Endometrial microvascular endothelial cells (primary cell): ENCODE data around the gene RPS6KA2. TPM values are rescaled to one million over a fixed set of nuclear protein-coding genes. Genes with fewer than 3 reads are reported as not detected.

Experiments used
- in situ Hi-C: cut with HindIII; loops from 2 replicates; pipeline ENCODE4 v1.10.0; 2017; ENCODE audit warnings: low sequenced_read_pairs, low pct_unique_long_range_greater_than_20kb; ENCODE audit errors: inconsistent ontology term
- total RNA-seq: library from RNA; depleted of rRNA; stranded (reverse); fragments of >200 nt; gene quantifications from one replicate; pipeline ENCODE4 v1.2.3, GENCODE V29; 2015; ENCODE audit errors: inconsistent ontology term

Gene RPS6KA2
- total RNA-seq, 1 donor from 2014 or later = 35.5 TPM

DNA sequence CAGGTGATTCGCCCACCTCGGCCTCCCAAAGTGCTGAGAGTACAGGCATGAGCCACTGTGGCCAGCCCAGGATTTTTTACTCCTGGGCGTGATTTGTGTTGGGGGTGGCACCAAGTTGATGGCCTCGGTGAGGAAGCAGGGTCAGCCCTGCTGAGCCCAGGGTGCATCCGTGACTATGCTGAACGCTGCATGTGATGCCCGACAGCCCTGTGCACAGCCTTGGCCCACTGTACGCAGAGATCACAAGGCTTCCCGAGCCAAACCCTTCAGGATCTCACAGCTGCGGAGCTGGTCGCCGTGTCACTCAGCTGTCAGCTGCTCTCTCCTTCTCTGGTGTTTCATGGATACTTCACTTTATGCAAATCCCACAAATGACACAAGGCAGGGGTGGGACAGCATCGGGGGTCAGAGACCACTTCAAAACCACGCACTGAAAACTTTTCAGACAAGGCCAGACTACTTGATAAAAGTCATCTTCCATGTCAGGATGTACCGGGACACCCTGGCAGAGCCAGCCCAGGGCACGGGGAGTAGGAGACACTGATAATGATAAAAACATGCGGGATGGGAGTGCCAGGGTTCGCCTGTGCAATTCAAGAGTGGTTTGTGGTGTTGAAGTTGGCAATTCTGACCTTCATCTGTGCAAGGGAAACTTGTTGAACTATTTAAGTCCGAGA, 31.2 kb upstream of the RPS6KA2 start:
- in situ Hi-C loops = no loop called here

- in situ Hi-C loops = no loop called here
Observed at GRCh38 chr6:166657531-166657930, 30.5 kb upstream of the RPS6KA2 start.

GRCh38 chr6:166656230-166657151, 29.4 kb upstream of the RPS6KA2 start:
- in situ Hi-C loops = no loop called here

DNA sequence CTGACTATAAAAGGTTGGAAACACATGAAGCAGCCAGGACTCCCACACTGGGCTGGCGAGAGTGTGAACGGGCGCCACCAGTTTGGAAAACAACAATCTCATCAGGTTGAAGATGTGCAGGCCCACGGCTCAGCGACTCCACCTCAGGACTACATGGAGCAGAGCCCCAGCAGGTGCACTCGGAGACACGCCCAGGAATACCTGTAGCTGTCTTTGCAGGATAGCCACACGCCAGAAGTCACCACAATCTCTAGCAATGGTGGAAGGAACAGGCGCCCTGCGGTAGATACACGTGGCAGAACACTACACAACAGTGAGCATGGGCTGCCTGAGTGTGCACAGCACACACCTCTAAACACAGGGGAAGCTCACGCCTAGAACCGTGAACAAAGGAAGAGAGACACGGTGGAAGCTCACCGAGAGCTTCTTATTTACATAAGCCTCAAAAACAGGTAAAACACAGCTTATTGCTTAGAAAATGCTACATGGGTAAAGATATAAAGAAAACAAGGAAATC, 28.7 kb upstream of the RPS6KA2 start:
- in situ Hi-C loops = no loop called here

DNA sequence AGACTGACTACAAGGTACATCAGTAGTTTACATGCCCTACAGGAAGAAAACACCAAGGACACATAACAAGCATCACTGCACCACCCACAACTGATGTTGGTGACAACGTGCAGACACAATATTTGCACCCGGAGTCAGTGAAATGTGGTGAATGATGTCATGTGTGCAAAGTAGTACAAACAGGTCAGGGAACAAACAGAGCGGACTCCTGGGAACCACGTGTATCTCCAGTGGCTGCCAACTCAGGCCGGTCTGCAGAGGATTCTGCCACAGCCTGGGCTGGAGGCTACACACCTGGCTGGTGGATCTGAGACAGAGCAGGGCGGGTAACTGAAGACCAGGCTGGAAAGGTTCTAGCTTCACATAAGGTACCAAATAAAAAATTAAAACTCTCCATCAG, 28.2 kb upstream of the RPS6KA2 start:
- in situ Hi-C loops = no loop called here

DNA sequence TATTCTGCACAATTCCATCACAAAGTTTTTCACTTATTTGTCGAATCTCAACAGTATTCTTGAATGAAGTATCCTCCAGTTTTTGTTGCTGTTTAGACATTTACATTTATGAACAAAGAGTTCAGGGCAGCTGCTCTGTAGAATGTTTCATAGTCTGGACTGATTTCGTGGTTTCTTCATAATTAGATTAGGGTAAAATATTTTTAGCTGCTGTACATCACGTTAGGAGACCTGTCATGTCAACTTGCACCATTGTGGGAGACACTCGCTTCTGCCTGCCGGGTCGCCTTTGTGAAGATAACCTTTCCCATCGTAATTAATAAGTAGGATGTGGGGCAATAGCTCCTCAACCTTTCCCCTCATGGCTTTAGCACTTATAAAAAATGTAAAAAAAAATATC, 27.5 kb upstream of the RPS6KA2 start:
- in situ Hi-C loops = no loop called here

GRCh38 chr6:166653639-166653941, 26.5 kb upstream of the RPS6KA2 start:
- in situ Hi-C loops = no loop called here

DNA sequence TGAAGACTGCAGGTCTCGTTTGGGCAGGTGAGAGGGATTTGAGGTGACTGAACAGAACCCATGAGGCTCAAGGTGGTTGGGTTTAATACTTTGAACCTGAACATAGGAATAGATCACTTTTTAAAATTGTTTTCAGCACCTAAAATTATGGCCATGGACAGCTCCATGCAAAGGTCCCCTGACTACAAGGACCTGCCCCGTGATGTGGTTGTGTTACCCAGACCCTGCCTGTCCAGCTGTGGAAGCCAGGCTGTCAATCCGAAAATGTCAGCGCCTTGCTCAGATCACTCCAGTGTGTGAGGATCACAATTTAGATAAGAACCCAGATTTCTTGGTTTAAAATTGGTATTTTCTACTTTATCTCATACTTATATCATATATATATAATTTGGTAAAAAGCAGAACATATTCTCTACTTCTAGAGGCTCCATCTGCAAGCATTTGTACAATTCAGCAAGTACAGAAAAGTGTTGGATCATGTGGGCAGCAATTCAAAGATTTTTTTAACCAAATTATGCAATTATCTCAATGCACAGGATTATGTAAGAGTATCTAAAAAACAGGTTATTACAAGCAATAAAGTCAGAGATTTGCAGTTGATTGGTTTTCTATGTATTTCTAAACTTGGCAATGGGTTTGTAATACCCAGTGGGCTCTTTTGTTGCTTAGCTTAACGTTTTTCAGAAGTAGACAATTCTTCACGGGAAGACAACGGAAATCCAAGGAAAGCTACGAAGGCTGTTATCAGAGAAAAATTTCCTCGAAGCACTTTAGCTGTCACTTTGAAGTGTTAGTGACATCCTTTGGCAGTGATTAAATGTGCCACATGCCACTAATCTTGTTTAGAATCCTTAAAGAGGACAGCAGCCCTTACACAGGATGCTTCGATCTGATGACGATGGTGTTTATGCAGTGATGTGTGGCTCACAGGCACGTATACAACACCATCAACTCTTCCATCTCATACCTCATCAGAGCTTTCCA, 24.1 kb upstream of the RPS6KA2 start:
- in situ Hi-C loops = no loop called here

DNA sequence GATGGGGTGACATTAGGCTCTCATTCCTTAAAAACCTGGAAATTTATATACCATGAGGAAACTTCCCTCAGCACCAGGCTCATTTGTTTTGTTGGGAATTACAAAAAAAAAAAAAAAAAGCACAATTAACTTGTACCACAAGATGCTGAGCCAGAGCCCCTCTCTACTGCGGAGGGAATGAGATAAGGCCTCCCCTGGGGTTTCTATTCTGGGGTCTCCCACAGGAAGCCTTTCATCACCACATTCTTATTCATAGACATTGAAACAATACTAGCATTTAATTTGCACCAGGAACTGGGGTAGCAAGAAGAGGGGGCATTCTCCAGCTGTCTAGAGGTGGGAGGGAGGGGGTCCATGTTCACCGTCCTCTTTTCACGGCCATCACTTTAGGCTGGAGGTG, 23.0 kb upstream of the RPS6KA2 start:
- in situ Hi-C loops = no loop called here

- in situ Hi-C loops = no loop called here
Observed at GRCh38 chr6:166648846-166649245, 21.8 kb upstream of the RPS6KA2 start.

DNA sequence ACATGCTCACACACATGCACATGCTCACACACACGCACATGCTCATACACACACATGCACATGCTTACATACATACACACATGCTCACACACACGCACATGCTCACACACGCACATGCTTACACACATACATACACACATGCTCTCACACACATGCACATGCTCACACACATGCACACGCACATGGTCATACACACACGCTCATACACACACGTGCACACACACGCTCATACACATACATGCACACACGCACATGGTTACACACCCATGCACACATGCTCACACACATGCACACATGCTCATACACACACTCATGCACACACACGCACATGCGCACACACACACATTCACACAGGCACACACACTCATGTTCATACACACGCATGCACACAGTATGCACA, 20.8 kb upstream of the RPS6KA2 start:
- in situ Hi-C loops = no loop called here

DNA sequence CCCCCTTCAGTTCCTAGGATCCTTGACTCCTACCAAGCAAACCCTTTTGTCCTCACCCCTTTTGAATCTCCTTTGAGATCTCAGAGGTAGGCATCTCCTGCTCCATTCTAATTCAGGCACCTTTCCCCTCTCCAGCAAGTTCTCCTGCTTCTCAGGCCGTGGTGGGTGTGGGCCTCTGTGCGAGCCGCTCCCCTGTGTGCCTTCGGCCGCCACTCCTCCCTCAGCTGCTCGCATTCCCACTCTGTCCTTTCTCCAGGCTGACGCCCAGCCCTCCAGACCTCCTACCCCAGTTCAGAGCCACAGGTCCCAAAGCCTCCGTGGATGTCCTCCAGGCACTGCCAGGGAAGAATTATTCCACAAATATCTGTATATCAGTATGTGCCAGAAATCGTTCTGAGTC, 19.7 kb upstream of the RPS6KA2 start:
- in situ Hi-C loops = no loop called here

GRCh38 chr6:166645896-166646295, 18.8 kb upstream of the RPS6KA2 start:
- in situ Hi-C loops = no loop called here

DNA sequence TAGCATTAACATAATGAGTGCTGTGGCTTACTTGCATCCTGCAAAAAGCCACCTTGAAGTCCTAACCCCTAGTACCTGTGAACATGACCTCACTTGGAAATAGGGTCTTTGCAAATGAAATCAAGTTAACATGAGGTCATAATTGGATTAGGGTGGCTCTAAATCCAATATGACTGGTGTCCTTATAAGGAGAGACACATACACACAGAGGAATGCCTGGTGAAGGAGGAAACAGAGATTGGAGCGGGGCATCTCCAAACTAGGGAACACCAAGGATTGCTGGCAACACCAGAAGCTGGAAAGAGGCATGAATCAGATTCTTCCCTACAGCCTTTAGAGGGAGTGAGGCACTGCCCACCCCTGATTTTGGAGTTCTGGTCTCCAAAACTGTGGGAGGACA, 17.6 kb upstream of the RPS6KA2 start:
- in situ Hi-C loops = no loop called here

DNA sequence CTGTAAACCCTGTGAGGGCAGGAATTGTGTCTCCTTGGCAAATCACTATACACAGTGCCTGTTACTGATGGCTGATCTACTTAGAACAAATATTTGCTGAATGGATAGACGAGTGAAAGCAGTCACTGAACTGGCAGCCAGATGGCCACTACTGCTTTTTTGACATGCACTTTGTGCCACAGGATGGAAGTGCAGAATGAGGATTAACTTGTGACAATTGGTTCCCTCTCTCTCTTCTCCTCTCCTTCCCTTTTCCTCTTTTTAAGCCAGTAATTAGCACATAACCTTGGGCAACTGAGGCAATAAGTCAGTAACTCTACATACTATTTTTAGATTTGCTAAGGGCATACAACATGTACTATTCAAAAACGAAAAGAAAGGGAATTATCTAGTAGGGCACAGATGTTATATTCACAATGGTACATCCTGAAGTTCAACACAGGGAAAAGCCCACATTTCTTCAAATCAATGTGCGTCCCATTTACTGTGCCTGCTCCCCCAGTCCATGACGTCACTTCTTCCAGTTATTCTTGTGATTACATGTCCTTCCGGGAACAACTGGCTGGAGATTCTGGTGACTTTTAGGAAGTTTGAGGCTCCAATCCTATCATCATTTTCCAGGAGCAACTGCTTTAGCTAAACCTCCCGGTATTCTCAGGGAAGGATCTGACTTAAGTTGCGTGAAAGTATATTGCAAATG, 17.0 kb upstream of the RPS6KA2 start:
- in situ Hi-C loops = no loop called here

- in situ Hi-C loops = no loop called here
Observed at GRCh38 chr6:166642646-166643045, 15.6 kb upstream of the RPS6KA2 start.

DNA sequence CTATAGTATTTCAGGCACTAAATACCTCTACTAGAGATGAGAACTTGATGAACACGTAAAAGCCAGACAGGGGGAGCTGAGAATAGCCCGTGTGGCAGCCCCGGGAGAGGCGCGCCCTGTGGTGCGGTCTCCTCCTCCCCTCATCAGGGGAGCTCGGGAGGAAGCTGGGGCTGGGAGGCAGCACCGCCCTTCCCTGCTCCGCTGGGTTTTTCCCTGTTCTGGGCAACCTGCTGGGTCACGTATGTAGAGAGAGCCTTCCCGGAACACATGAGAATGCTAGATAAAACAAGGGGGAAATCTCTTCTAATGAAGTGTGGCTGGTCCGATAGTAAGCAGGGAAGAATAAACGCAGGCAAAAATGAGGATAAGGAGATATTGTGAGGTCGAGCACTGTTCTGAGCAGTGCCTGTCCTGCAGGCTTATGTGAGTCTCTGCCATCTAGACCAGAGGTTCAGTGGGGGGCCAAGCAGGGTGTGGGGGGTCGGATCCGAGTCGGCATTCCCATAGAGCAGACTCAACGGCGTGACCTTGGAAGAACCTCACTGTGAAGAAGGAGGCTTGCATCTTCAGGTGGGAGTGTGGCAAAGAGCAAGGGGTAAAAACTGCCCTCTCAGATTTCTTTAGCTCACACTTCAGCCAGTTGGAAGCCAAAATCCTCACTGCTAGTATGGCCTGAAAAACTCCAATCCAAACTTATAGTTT, 13.4 kb upstream of the RPS6KA2 start:
- in situ Hi-C loops = no loop called here

DNA sequence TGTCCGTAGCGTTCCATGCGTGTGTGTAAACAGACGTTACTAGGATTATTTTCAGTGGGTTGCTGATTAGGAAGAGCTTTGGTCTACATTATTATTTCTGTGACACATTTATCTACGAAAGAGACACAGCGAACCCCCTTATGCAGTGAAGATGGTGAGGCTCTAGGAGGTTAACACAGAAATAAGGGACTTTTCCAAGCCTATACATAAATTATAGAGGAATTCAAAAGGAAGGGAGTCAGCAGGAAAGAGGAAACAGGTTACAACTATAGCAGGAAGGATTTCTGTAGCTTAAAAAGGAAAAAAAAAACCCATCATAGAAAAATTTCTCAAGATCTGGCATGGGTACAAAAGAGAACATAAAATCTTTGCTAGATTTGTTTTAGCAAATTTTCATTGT, 12.9 kb upstream of the RPS6KA2 start:
- in situ Hi-C loops = no loop called here
